ENCODE measurements around the gene NR1D1.

NR1D1 gene

DNA sequence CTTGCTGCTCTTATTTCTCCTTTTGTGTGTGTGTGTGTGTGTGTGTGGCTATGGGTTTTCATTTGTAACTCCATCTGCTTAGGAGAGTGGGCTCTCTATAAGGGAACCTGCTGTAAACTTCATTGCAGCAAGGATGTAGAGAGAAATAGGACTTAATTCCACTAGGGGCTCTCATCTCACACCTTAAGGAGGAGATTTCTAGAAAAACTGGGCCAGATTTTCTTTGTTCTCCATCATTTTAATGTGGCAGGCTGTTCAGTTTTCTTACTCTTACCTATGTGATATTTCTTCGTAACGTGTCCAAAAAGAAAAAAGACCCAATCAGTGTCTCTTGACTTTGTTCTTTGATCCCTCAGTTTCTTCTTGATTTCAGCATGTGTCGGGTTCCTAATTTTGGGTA, 35.4 kb upstream of the NR1D1 start:
- no peak for TF ChIP-seq CTCF (IDR thresholded peaks at IDR 0.05)
- no peaks in the 10 kb centered on the region for H3K36me3 ChIP-seq (ENCODE audit: control insufficient read depth, insufficient read depth, low read length)
- H3K9me3 ChIP-seq (ENCODE audit: control insufficient read depth, low read length) = no peaks in the 10 kb centered on the region
- no peaks in the 10 kb centered on the region for H3K27me3 ChIP-seq (ENCODE audit: control insufficient read depth, insufficient read depth, low read length)
- H3K4me2 ChIP-seq (ENCODE audit: low read length) = no peak overlapping the region
- H3K79me2 ChIP-seq = peaks cover 7% of the 10 kb centered on the region
- H3K27ac ChIP-seq = no peak overlapping the region
- H3K4me3 ChIP-seq (ENCODE audit: low read depth, low read length) = no peak overlapping the region
- H3K4me1 ChIP-seq = peaks cover 9% of the 10 kb centered on the region
- H3K9ac ChIP-seq = no peak overlapping the region
- H2AFZ ChIP-seq = no peak overlapping the region

DNA sequence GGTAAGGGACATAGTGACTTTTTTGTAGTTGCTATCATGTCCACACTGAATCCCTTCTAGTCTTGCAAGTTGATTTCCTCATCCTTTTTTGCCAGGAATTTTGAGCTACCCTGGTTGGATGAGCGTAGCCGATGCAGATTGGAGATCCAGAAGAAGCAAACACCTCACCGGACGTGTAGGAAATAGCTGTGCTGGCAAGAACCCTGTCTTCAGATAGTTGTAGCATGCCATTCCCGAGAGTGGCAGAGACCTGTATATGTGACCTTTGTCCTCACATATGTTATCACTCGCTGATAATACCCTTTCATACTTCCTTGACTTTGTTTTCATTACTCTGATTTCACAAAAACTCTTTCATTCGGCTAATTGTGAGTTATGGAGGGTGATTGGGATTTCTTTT, 33.8 kb upstream of the NR1D1 start:
- no peaks in the 10 kb centered on the region for H3K36me3 ChIP-seq (ENCODE audit: control insufficient read depth, insufficient read depth, low read length)
- H2AFZ ChIP-seq = no peak overlapping the region
- no peak overlapping the region for H3K4me2 ChIP-seq (ENCODE audit: low read length)
- no peak overlapping the region for H3K27ac ChIP-seq
- H3K27me3 ChIP-seq (ENCODE audit: control insufficient read depth, insufficient read depth, low read length) = no peaks in the 10 kb centered on the region
- no peak overlapping the region for H3K4me3 ChIP-seq (ENCODE audit: low read depth, low read length)
- H3K79me2 ChIP-seq = peaks cover 7% of the 10 kb centered on the region
- H3K9me3 ChIP-seq (ENCODE audit: control insufficient read depth, low read length) = no peaks in the 10 kb centered on the region
- no peak for TF ChIP-seq CTCF (IDR thresholded peaks at IDR 0.05)
- no peak overlapping the region for H3K9ac ChIP-seq
- peaks cover 3% of the 10 kb centered on the region for H3K4me1 ChIP-seq

GRCh38 chr17:40130352-40131042, 30.1 kb upstream of the NR1D1 start:
- no peaks in the 10 kb centered on the region for H3K4me1 ChIP-seq
- peaks cover 2% of the 10 kb centered on the region for H3K79me2 ChIP-seq
- no peak for TF ChIP-seq CTCF (IDR thresholded peaks at IDR 0.05)
- no peak overlapping the region for H2AFZ ChIP-seq
- no peaks in the 10 kb centered on the region for H3K36me3 ChIP-seq (ENCODE audit: control insufficient read depth, insufficient read depth, low read length)
- no peak overlapping the region for H3K4me2 ChIP-seq (ENCODE audit: low read length)
- H3K27ac ChIP-seq = no peak overlapping the region
- no peaks in the 10 kb centered on the region for H3K27me3 ChIP-seq (ENCODE audit: control insufficient read depth, insufficient read depth, low read length)
- H3K9ac ChIP-seq = no peak overlapping the region
- no peaks in the 10 kb centered on the region for H3K9me3 ChIP-seq (ENCODE audit: control insufficient read depth, low read length)
- H3K4me3 ChIP-seq (ENCODE audit: low read depth, low read length) = no peak overlapping the region

- H3K79me2 ChIP-seq = peaks cover 5% of the 10 kb centered on the region
- no peaks in the 10 kb centered on the region for H3K9me3 ChIP-seq (ENCODE audit: control insufficient read depth, low read length)
- TF ChIP-seq CTCF (IDR thresholded peaks at IDR 0.05) = no peak
- peaks cover 2% of the 10 kb centered on the region for H3K4me1 ChIP-seq
- no peaks in the 10 kb centered on the region for H3K27me3 ChIP-seq (ENCODE audit: control insufficient read depth, insufficient read depth, low read length)
- H2AFZ ChIP-seq = no peak overlapping the region
- no peak overlapping the region for H3K4me2 ChIP-seq (ENCODE audit: low read length)
- no peak overlapping the region for H3K9ac ChIP-seq
- no peak overlapping the region for H3K4me3 ChIP-seq (ENCODE audit: low read depth, low read length)
- H3K27ac ChIP-seq = no peak overlapping the region
- H3K36me3 ChIP-seq (ENCODE audit: control insufficient read depth, insufficient read depth, low read length) = no peaks in the 10 kb centered on the region
Measured at GRCh38 chr17:40129498-40129897, 29.1 kb upstream of the NR1D1 start.
